Cerebellar nuclear complex (tissue), 1 donor: ENCODE measurements around the gene ICA1.

ENCODE experiments used
- DNase-seq, 2 experiments: peaks; one replicate each; lab custom pipeline; 2025; lab: John Stamatoyannopoulos, UW

ICA1 gene

DNA sequence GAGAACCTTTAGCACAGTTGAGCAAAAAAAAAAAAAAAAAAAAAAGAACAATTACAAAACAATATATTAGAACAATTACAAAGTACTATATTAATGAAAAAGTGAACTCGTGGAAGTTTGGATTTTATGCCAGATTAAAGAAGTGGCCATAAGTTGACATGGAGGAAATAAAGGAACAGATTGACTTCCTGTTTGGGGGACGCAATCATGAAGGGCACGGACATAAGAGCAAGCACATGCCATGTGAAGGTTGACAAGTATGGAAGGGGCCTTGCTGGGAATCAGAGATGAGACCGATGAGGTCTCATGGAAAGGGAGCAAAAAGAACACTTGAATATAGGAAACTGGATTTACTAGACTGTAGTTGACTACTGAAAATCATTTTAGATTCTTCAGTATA lies 61.7 kb downstream of the ICA1 start:
- DNase-seq = no peak

- no peak for DNase-seq
Observed at GRCh38 chr7:8197994-8198698, 63.8 kb downstream of the ICA1 start.

- no peak for DNase-seq
Observed at GRCh38 chr7:8192897-8193296, 69.1 kb downstream of the ICA1 start.

DNA sequence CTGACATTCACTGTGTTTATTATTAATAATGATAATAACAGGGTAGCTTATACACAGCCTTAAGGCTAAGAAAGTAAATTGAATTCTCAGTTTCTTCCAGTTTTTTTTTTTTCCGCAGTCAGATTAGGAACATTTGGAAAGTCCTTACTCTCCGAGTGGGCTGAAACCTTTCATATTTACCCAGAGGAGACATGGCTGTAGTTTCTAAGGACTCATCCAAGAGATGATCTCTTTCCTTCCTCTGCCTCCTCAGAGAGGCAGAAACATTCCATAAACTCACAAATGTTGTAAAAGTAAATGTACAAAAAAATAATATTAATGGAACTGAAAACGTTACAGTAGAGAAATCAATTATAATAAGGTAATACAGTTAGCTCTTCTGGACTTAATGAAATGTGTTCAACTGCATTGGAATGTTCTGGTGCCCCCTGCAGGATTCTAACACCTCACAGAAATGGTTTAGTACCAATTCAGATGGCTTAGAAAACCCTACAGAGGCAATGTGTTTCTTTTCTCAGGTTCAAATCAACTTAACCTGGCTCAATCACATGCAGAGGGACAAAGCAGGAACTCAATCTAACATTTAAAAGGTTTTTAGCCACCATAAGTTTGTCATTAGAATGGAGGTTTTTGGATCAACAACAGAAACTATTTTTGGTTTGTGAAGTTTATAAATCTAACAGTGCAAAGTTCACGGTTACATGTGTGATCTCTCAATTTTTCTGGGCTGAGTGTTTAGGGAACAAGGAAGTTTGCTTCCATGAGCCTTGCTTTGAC lies 71.7 kb downstream of the ICA1 start:
- DNase-seq = peak in 1 of 2 experiments; percentile 46

DNA sequence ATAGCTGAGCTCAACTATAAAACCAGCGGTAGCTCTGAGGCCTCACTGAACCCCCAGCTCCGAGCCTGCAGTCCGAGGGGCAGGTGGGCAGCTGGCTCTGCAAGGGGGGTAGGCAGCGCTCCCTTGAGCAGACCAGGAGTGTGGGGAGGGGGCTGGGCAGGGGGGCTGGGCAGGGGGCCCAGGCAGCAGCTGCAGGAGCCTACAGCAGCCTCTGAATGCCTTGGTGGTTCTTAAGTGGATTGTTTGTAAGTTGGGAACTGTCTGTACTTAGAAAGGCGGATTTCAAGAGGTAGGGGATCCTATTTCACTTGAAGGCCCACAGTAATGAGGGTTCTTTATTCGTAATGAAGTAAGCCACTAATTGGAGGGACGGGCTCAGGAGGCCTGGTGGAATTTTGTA lies 72.3 kb downstream of the ICA1 start:
- no peak for DNase-seq

GRCh38 chr7:8185926-8186683 lies 75.9 kb downstream of the ICA1 start:
- no peak for DNase-seq

- no peak for DNase-seq
Observed at GRCh38 chr7:8184221-8184620, 77.7 kb downstream of the ICA1 start.

GRCh38 chr7:8179486-8179885 lies 82.5 kb downstream of the ICA1 start:
- no peak for DNase-seq

- no peak for DNase-seq
Observed at GRCh38 chr7:8178353-8178752, 83.6 kb downstream of the ICA1 start.

GRCh38 chr7:8177109-8177933 lies 84.6 kb downstream of the ICA1 start:
- DNase-seq = no peak

DNA sequence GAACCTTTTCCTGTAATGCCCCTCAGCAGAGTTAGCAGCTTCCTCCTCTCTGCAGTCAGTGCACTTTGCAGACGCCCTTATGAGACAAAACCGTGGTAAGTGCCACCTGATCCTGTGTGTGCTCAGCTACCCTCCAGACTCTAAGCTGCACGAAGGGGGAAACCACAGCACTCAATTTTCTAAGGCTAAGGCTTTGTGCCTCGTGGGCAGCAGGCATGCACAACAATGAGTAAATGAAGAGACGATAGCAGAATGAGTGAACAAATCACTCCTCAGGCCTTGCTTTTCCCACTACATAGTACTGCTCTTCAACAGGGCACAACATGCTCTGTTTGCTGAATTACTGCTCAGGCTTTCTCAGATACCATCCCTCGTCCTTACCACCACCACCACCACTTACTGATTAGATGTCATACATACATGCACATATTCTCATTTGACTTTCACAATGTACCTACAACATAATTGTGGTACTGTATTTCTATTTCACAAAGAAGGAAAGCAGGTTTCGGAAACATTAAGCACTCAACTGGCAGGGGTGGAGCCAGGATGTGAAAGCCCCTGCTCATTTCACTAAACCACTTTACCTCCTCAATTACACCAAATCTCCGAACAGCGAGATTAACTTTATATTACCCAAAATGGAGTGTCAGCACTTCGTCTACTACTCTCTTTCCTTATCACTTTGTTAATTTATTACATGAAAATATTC lies 85.4 kb downstream of the ICA1 start:
- DNase-seq = no peak

- DNase-seq = no peak
Observed at GRCh38 chr7:8175929-8176369, 86.0 kb downstream of the ICA1 start.

DNA sequence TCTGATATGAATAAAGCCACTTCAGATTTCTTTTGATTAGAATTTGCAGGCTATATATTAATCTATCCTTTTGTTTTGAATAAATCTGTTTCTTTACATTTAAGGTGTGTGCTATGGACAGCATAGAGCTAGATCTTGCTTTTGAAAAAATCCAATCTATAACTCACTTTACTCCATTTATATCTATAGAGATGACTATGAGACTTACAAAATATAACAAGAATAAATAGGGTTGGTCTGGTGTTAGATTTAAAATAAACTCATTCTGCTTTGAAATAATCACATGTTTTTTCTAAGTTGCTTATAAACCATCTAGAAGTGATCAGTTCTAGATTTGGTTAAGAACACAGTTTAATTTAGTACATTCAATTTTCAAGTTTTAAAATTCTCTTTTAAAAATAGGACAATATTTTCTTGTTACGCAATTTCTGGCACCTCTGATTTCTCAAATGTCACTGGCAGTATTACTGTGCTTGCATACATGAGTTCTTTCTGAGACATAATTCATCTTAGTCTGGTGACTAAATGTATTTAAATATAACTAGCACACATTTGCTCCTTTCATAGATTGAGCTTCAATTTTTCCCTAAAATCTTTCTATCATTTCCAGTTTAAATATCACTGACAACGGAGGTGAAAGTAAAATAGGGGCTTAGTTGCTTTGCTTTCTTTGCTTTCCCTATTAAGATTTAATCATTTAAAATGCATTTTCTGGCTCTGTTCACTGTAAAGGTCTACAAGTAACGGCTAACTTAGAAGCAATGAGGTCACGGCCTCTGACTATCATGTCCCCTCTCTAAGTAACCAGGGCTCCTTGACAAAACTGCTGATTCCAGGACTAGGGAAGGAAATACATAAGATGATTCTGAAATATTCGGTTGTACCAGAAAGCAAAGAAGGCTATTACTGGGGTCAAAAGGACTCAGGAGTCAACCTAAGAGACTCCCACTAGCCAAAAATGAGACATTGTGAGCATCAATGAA lies 89.3 kb downstream of the ICA1 start:
- DNase-seq = no peak

DNA sequence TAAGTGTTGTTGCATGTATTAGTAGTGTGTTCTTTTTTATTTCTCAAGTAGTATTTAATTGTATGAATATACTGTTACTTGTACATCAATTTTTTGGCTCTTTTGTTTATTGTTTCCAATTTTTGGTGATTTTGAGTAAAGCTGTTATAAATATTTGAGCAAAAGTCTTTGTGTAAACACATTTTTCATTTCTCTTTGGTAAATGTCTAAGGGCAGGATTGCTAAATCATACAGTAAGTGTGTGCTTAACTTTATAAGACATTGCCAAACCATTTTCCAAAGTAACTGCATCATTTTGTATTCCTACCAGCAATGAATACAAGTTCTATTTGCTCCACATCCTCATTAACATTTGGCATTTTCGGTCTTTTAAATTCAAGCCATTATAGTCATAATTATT lies 92.8 kb downstream of the ICA1 start:
- no peak for DNase-seq

DNA sequence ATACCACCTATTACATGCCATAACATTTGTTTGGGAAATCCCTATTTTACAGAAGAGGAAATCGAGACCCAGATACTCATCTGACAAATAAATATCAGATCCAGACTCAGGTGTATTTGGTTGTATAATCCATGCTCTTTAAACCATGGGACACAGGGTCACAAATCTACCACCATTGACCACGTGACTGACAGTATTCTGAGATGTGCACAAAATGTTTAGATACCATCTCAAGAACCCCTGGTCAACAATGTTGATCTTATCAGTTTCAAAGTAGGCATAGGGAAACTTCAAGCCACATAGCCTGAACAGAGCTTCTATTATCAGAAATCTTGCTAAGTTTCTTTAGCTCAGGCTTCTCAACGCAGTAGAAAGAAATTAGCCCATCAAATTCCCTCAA lies 93.6 kb downstream of the ICA1 start:
- DNase-seq = no peak

GRCh38 chr7:8165150-8165549 lies 96.8 kb downstream of the ICA1 start:
- DNase-seq = no peak

- peak; percentile 27 to 82 for DNase-seq
Observed at GRCh38 chr7:8162181-8162580, 99.8 kb downstream of the ICA1 start.

DNA sequence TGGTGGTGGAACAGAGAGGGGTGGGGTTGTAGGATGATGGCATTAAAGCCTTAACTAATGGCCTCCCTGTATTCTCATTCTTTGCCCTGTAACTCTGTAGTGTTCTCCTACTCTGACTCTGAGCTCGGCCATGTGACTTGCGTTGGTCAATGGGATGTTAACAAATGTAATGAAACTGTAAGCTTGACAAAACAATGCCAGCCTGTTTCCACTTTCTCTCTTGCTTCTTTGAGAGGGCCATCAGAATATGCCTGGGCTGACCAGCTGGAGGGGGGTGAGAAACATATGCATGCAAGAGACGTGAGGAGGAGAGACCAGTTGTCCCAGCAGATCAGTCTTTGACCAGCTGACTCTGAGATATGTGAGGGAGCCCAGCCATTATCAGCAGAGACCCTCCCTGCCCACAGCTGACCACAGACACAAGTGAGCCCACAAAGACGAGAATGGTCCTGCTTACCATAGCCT lies 100.6 kb downstream of the ICA1 start:
- peak in 1 of 2 experiments; percentile 13 for DNase-seq

GRCh38 chr7:8160779-8161345 lies 101.1 kb downstream of the ICA1 start:
- DNase-seq = no peak

GRCh38 chr7:8160250-8160649 lies 101.7 kb downstream of the ICA1 start:
- DNase-seq = no peak
